Central memory CD8-positive, alpha-beta T cell (primary cell): ENCODE measurements around the gene MAML3.

Experiments used
- ATAC-seq: fragments of 150-1000 bp; cut with Tn5 transposase; replicated peaks from 2 replicates; pipeline ENCODE4 v1.10.0; 2022; ENCODE audit warnings: mild to moderate bottlenecking, moderate FRiP score, moderate number of reproducible peaks; ENCODE audit not compliant: poor library complexity, severe bottlenecking; ENCODE audit errors: extremely low read depth
- DNase-seq, 2 donors: peaks; one replicate each; pipeline ENCODE4 v3.0.0; 2021; ENCODE audit warnings: low spot score in 2 of 2
- H3K27ac Mint-ChIP-seq: one replicate; pipeline ENCODE4 v1.8.0; 2022; ENCODE audit warnings: low read depth, mild to moderate bottlenecking, moderate library complexity, mixed read lengths
- H3K27me3 Mint-ChIP-seq: one replicate; pipeline ENCODE4 v1.8.0; 2022; ENCODE audit warnings: mixed read lengths
- H3K36me3 Mint-ChIP-seq: one replicate; pipeline ENCODE4 v1.8.0; 2022; ENCODE audit warnings: mild to moderate bottlenecking, moderate library complexity, mixed read lengths; ENCODE audit not compliant: insufficient read depth
- H3K4me1 Mint-ChIP-seq: one replicate; pipeline ENCODE4 v1.8.0; 2022; ENCODE audit warnings: mixed read lengths
- H3K4me3 Mint-ChIP-seq: one replicate; pipeline ENCODE4 v1.8.0; 2022; ENCODE audit warnings: mild to moderate bottlenecking, moderate library complexity, mixed read lengths
- H3K9me3 Mint-ChIP-seq: one replicate; pipeline ENCODE4 v1.8.0; 2022; ENCODE audit warnings: mixed read lengths

The MAML3 gene

GRCh38 chr4:140116442-140117104 is 37.4 kb downstream of the MAML3 start:
- H3K4me1 Mint-ChIP-seq, result no peaks in the 10 kb centered on the region
- H3K9me3 Mint-ChIP-seq, result no peaks in the 10 kb centered on the region
- no peak overlapping the region for H3K4me3 Mint-ChIP-seq
- DNase-seq (no peak), ATAC-seq (peak; percentile 36)
- H3K27ac Mint-ChIP-seq, result no peak overlapping the region
- no peaks in the 10 kb centered on the region for H3K36me3 Mint-ChIP-seq
- H3K27me3 Mint-ChIP-seq, result peaks cover 23% of the 10 kb centered on the region

- Mint-ChIP-seq H3K4me3 (no peak overlapping the region), H3K4me1 (no peaks in the 10 kb centered on the region), H3K36me3 (no peaks in the 10 kb centered on the region), H3K27me3 (peaks cover 23% of the 10 kb centered on the region), H3K27ac (no peak overlapping the region), H3K9me3 (no peaks in the 10 kb centered on the region)
- no peak for DNase-seq
- ATAC-seq, result no peak
Observed at GRCh38 chr4:140115140-140115539, 38.8 kb downstream of the MAML3 start.

GRCh38 chr4:140113653-140114052 is 40.3 kb downstream of the MAML3 start:
- ATAC-seq (no peak), DNase-seq (no peak)
- H3K27me3 Mint-ChIP-seq, result peaks cover 11% of the 10 kb centered on the region
- peaks cover 2% of the 10 kb centered on the region for H3K36me3 Mint-ChIP-seq
- no peak overlapping the region for H3K27ac Mint-ChIP-seq
- no peaks in the 10 kb centered on the region for H3K9me3 Mint-ChIP-seq
- H3K4me1 Mint-ChIP-seq, result no peaks in the 10 kb centered on the region
- H3K4me3 Mint-ChIP-seq, result no peak overlapping the region

- Mint-ChIP-seq H3K27me3 (peaks cover 21% of the 10 kb centered on the region), H3K36me3 (peaks cover 2% of the 10 kb centered on the region), H3K4me1 (no peaks in the 10 kb centered on the region), H3K4me3 (no peak overlapping the region), H3K27ac (no peak overlapping the region), H3K9me3 (no peaks in the 10 kb centered on the region)
- DNase-seq (no peak), ATAC-seq (no peak)
Observed at GRCh38 chr4:140112576-140112975, 41.4 kb downstream of the MAML3 start.

GRCh38 chr4:140111256-140111655 is 42.7 kb downstream of the MAML3 start:
- Mint-ChIP-seq H3K9me3 (no peaks in the 10 kb centered on the region), H3K4me1 (no peaks in the 10 kb centered on the region), H3K27ac (no peak overlapping the region)

GRCh38 chr4:140110542-140111215 is 43.3 kb downstream of the MAML3 start:
- Mint-ChIP-seq H3K4me3 (no peak overlapping the region), H3K27me3 (peaks cover 31% of the 10 kb centered on the region), H3K4me1 (no peaks in the 10 kb centered on the region), H3K9me3 (no peaks in the 10 kb centered on the region), H3K36me3 (peaks cover 2% of the 10 kb centered on the region), H3K27ac (no peak overlapping the region)
- ATAC-seq, result no peak
- no peak for DNase-seq

More at GRCh38 chr4:140111256-140111655, 42.7 kb downstream of the MAML3 start:
- no peak for DNase-seq
- Mint-ChIP-seq H3K4me3 (no peak overlapping the region), H3K27me3 (peaks cover 26% of the 10 kb centered on the region), H3K36me3 (peaks cover 2% of the 10 kb centered on the region)
- no peak for ATAC-seq

- Mint-ChIP-seq H3K27ac (no peak overlapping the region), H3K4me1 (no peaks in the 10 kb centered on the region), H3K4me3 (no peak overlapping the region), H3K27me3 (peaks cover 22% of the 10 kb centered on the region), H3K36me3 (peaks cover 2% of the 10 kb centered on the region), H3K9me3 (no peaks in the 10 kb centered on the region)
- no peak for DNase-seq
- ATAC-seq, result no peak
Observed at GRCh38 chr4:140109737-140110136, 44.2 kb downstream of the MAML3 start.

GRCh38 chr4:140109292-140109691 is 44.7 kb downstream of the MAML3 start:
- Mint-ChIP-seq H3K27ac (no peak overlapping the region), H3K4me1 (no peaks in the 10 kb centered on the region)
- ATAC-seq, result no peak

GRCh38 chr4:140108713-140109230 is 45.2 kb downstream of the MAML3 start:
- DNase-seq, result no peak
- Mint-ChIP-seq H3K27ac (no peak overlapping the region), H3K27me3 (peaks cover 21% of the 10 kb centered on the region), H3K4me3 (no peak overlapping the region), H3K9me3 (no peaks in the 10 kb centered on the region), H3K36me3 (peaks cover 2% of the 10 kb centered on the region), H3K4me1 (no peaks in the 10 kb centered on the region)
- no peak for ATAC-seq

More at GRCh38 chr4:140109292-140109691, 44.7 kb downstream of the MAML3 start:
- H3K4me3 Mint-ChIP-seq, result no peak overlapping the region
- H3K36me3 Mint-ChIP-seq, result peaks cover 2% of the 10 kb centered on the region
- no peaks in the 10 kb centered on the region for H3K9me3 Mint-ChIP-seq
- peaks cover 21% of the 10 kb centered on the region for H3K27me3 Mint-ChIP-seq
- DNase-seq, result no peak

- no peaks in the 10 kb centered on the region for H3K4me1 Mint-ChIP-seq
- H3K36me3 Mint-ChIP-seq, result peaks cover 2% of the 10 kb centered on the region
- no peaks in the 10 kb centered on the region for H3K9me3 Mint-ChIP-seq
- H3K27ac Mint-ChIP-seq, result no peak overlapping the region
- H3K4me3 Mint-ChIP-seq, result no peak overlapping the region
- DNase-seq (no peak), ATAC-seq (no peak)
- H3K27me3 Mint-ChIP-seq, result peaks cover 21% of the 10 kb centered on the region
Observed at GRCh38 chr4:140108243-140108642, 45.7 kb downstream of the MAML3 start.

GRCh38 chr4:140106289-140106844 is 47.6 kb downstream of the MAML3 start:
- DNase-seq (no peak), ATAC-seq (no peak)
- peaks cover 21% of the 10 kb centered on the region for H3K27me3 Mint-ChIP-seq
- H3K27ac Mint-ChIP-seq, result peak overlapping the region; percentile 9
- H3K36me3 Mint-ChIP-seq, result peaks cover 2% of the 10 kb centered on the region
- no peaks in the 10 kb centered on the region for H3K9me3 Mint-ChIP-seq
- no peak overlapping the region for H3K4me3 Mint-ChIP-seq
- no peaks in the 10 kb centered on the region for H3K4me1 Mint-ChIP-seq

GRCh38 chr4:140105436-140105835 is 48.5 kb downstream of the MAML3 start:
- Mint-ChIP-seq H3K27me3 (peaks cover 21% of the 10 kb centered on the region), H3K4me3 (no peak overlapping the region), H3K36me3 (peaks cover 2% of the 10 kb centered on the region), H3K4me1 (no peaks in the 10 kb centered on the region), H3K27ac (no peak overlapping the region), H3K9me3 (no peaks in the 10 kb centered on the region)
- ATAC-seq (no peak), DNase-seq (no peak)

GRCh38 chr4:140103676-140104075 is 50.3 kb downstream of the MAML3 start:
- H3K9me3 Mint-ChIP-seq, result no peaks in the 10 kb centered on the region
- H3K27me3 Mint-ChIP-seq, result peaks cover 21% of the 10 kb centered on the region
- peak; percentile 68 for ATAC-seq
- DNase-seq, result no peak
- H3K4me1 Mint-ChIP-seq, result peaks cover 6% of the 10 kb centered on the region
- H3K4me3 Mint-ChIP-seq, result no peak overlapping the region
- H3K36me3 Mint-ChIP-seq, result no peaks in the 10 kb centered on the region
- no peak overlapping the region for H3K27ac Mint-ChIP-seq
